Measurements from ENCODE around the gene STMN3.

Gene STMN3

DNA sequence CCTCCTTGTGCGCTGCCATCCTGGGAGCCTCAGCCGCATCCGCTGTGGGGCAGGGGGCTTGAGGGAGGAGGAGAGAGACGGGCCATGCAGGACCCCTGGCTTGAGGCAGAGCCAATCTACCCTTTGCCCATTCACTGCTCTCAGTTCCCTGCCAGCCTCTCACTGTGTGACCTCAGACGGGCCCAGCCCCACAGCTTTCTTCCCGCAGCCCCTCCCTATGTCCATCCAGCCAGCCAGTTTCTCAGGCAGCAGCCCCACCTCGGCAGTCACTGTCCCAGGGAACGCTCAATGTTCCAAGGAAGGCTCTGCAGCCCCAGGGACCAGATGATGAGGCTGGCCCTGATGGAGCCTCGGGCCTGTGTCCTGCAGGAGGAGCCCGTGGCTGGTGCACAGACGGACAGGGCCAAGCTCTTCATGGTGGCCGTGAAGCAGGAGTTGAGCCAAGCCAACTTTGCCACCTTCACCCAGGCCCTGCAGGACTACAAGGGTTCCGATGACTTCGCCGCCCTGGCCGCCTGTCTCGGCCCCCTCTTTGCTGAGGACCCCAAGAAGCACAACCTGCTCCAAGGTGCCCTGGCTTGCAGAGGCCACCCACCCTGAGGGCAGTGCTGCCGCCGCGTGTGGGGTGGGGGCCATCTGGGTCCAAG, 39.3 kb upstream of the STMN3 start:
- DNase-seq (ENCODE audit: low read depth): no peak

DNA sequence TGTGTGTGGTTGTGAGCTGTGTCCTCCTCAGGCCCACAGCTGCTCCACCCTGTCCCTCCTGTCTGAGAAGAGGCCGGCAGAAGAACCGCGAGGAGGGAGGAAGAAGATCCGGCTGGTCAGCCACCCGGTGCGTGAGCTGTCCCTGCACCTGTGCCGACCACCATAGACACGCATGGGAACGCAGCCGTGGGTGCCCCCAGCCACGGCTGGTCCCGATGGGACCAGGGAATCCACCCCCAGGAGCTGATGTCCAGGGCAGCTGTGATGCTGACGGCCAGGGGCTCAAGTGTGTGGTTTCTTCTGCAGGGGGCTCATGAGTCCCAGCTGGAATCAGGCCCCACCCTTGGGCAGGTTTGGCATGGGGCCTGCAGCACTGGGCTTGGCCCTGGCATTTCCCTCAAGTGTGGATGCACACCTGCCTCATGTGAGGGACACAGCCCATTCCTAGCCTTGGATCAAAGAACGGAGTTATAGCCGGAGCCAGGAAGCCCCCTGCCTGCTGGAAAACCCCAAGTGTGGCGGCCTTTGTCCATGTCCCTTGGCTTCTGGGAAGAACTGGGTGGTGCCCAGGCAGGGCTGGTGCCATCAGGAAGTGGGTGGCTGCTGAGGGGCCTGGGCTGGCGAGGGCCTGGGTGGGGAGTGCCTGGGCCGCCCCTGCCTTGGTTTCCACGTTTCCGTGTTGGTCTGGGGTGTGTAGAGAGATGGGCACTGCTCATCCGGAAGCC, 38.6 kb upstream of the STMN3 start:
- no peak for DNase-seq (ENCODE audit: low read depth)

DNA sequence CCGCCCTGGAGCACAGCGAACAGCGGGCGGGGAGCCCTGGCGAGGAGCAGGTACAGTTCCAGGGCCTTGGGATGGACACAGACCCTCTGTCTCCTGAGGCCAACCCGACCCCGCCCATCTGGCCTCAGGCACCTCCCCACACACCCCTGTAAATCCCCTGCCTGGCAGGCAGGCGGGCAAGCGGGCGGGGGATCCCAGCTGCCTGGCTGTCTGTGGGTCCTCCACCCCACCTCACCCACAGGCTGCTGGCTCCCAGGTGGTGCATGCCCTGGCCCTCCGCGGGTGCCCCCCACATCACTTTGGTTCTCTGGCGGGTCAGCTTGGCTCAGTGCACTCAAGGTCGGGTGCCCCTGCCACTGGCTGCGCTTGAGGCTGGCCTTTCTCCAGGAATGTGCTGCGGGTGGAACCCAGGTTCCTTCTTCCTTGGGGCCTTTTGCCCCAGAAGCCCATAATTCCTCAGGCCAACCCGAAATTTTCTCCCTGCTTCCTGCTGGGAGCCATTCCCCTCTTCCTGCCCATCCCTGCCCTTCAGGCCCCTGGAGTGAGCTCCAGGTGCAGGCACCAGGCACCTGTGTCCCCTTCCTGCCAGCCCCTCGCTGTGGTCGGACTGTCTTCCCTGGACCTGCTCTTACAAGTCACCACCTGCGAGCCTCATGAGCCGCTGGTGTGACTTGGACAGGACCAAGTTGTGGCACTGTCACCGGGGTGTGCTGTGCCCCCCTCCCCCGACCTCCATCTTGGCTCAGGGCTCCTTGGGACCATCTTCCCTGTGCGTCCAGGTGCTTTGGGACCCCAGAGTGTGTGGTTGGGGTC, 37.9 kb upstream of the STMN3 start:
- DNase-seq (ENCODE audit: low read depth): no peak

DNA sequence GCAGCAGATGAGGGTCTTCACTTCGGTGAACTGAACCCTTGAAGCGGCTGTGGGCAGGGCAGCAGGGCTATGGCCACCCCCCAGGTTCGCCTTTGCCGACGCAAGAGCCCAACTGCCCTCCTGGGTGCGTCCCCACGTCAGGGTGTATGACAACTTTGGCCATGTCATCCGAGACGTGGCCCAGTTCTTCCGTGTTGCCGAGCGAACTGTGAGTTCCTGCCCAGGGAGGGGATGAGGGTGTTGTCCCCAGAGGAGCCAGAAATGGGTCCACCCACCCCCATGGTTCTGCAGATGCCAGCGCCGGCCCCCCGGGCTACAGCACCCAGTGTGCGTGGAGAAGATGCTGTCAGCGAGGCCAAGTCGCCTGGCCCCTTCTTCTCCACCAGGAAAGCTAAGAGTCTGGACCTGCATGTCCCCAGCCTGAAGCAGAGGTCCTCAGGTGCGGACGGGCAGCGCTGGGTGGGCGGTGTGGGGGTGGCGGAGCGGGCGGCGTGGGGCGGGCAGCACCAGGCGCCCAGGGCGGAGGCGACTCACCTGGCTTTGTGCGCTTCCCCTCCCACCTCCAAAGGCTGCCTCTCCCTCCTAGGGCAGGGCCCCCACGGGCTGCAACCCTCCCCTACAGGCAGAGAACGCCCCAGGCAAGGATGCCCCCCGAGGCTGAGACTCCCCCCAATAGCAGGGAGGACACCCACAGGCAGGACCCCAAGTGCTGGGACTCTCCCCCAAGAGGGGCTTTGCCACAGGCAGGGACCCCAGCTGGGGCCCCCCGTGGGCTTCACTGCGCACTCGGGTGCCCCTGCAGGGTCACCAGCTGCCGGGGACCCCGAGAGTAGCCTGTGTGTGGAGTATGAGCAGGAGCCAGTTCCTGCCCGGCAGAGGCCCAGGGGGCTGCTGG, 37.0 kb upstream of the STMN3 start:
- DNase-seq (ENCODE audit: low read depth): no peak

DNA sequence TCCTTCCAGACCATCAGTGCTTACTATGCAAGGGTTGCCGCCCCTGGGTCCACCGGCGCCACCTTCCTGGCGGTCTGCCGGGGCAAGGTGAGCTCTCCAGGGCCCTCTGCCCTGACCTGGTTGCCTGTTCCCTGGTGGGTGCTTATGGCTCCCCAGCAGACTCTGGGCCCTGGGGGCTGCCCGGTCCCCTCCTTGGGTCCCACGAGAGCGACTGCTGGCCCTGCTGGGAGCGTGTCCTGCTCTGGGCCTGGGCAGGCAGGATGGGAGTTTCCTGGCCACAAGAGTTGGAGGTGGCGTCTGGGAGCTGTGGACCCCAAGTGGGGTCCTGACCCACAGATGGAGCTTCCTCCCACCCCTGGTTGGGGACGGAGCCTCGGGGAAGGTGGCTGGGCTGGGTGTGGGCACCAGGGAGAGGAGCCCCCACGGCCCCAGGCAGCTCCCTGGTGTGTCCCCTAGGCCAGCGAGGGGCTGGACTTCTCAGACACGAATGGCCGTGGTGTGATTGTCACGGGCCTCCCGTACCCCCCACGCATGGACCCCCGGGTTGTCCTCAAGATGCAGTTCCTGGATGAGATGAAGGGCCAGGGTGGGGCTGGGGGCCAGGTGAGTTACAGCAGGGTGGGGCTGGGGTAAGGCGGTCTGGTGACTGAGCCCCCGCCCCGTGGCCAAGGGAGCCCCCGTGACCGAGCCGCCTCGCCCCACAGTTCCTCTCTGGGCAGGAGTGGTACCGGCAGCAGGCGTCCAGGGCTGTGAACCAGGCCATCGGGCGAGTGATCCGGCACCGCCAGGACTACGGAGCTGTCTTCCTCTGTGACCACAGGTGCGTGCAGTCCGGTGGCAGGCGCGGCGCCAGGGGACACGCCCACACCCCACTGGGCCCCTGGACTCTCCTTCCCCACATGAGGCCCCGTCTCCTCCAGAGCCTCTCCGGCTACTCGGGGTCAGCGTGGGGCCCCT, 36.1 kb upstream of the STMN3 start:
- DNase-seq (ENCODE audit: low read depth): no peak

DNA sequence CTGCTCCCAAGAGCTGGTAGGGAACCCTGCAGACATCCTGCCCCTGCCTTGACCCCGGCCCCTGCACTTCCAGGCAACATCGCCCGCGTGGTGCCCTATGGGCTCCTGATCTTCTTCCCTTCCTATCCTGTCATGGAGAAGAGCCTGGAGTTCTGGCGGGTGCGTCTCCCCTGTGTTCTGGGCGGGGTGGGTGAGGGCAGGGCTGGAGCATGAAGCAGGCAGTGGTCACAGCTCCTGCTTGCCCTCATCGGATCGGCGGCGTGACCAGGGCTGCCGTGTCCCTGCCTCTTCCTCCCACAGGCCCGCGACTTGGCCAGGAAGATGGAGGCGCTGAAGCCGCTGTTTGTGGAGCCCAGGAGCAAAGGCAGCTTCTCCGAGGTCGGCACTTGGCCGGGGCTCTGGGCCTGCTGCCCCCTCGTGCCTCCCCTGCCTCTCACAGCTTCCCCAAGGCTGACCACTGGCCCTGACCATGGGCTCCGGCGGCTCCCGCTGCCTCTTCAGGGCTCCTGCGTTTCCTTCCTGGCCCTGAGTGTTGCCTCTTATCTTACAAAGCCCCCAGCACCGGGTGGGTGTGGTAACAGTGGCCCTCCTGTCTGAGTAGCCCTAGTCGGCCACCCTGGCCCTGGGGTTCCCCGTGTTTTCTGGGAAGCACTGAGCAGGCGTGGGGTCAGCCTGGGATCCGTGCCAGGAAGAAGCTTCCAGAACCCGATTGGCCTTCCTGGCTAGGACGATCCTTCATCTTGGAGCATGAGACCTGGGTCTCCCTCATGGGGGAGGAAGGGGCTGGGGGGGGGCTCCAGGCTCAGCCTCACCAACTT, 35.2 kb upstream of the STMN3 start:
- no peak for DNase-seq (ENCODE audit: low read depth)

DNA sequence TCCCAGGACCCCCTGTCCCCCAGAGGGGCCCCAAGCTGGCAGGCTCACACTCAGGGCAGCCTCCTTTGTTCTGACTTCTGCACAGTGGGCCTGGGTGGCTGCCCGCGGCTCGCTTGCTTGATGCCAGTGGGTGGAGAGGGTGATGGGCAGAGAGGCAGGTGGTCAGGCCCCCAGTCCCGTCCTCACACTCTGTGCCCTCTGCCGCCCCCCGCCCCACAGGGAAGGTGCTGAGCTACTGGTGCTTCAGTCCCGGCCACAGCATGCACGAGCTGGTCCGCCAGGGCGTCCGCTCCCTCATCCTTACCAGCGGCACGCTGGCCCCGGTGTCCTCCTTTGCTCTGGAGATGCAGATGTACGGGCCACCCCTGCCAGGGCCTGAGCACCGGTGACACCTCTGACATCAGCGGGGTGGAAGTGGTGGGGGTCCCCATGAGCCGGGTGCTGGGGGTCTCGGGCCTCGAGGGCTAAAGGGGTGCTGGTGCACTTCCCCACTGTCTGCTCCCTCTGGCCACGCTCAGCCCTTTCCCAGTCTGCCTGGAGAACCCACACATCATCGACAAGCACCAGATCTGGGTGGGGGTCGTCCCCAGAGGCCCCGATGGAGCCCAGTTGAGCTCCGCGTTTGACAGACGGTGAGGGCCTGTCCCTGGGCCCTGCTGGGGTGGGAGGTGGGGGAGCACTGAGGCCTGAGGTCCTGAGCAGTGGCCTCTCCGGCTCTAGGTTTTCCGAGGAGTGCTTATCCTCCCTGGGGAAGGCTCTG, 34.4 kb upstream of the STMN3 start:
- no peak for DNase-seq (ENCODE audit: low read depth)

DNA sequence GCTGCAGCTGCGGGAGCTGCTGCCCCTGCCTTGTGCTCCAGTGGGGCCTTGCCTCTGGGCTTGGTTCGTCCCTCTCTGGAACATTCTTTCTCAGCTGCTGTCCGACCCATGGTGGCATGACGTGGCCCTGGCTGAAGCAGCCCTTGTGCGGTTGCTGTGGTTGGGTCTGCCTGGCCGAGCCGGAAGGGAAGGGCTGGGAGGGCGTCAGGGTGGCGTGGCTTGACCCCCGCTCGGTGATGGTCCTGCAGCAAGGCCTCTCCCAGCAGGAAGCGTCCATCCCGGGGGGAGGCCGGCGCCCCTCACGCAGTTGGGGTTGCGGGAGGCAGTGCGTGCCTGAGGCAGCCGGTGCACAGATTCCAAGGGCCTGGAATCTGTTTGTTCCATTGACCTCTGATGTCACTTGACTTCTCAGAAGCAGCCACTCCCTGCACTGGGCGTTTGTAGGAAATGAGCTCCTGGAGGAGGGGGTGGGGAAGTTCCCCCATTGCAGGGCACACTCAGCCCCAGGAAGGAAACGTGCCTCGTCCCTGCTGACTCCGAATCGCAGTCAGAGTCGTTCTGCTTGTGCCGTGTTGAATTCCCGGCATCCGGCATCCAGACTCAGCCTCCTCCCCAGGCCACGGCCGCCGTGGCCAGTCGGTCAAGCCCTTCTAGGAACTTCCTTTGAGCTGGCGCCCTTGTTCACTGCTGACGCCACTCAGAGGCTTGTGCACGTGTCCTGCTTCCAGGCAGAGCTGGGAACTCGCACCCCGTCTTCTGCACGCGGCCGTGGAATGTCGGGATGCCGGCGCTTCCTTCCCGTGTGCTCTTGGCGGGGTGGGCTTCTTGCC, 33.5 kb upstream of the STMN3 start:
- DNase-seq (ENCODE audit: low read depth): no peak

DNA sequence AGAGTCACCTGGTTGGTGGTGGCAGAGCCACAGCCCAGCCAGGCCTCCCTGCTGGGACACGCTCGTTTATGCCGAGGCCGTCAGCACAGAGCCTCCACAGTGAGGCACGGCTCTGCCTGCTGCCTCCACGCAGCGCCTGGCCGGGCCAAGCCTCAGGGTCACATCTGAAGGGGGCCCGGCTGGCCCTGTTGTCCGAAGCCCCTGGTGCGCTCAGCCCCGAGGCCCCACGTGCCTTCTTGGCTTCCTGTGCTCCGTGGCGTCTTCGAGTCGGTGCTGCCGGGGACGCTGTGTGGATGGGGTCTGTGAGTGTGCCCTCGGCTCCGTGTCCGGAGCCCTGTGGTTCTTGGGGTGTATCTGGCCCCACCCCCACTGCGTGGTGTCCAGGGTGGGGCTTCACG, 32.9 kb upstream of the STMN3 start:
- no peak for DNase-seq (ENCODE audit: low read depth)

DNA sequence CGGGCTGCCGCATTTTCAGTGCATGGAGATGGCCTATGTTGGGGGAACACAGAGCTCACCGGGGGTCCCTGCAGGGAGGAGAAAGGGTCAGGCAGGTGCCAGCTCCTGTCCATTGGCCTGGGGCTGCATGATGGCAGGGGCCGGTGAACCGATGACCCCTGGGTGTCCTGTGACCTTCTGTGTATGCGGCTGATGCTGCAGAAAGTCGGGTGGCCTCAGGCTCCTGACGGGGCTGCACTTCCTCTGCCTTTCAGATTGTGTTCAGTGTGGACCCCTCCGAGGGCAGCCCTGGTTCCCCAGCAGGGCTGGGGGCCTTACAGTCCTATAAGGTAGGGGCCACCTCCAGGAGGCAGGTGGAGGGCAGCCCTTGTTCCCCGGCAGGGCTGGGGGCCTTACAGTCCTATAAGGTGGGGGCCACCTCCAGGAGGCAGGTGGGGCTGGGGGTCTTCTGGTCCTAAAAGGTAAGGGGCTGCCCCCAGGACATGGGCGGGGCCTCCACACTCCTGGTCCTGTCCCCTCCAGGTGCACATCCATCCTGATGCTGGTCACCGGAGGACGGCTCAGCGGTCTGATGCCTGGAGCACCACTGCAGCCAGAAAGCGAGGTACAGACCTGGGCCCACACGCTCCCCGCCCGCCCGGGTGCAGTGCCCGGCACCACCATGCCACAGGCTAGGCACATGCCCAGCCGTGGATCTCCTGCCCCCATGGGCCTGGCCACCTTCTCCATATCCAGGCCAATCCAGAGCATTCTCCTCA, 32.2 kb upstream of the STMN3 start:
- DNase-seq (ENCODE audit: low read depth): no peak

DNA sequence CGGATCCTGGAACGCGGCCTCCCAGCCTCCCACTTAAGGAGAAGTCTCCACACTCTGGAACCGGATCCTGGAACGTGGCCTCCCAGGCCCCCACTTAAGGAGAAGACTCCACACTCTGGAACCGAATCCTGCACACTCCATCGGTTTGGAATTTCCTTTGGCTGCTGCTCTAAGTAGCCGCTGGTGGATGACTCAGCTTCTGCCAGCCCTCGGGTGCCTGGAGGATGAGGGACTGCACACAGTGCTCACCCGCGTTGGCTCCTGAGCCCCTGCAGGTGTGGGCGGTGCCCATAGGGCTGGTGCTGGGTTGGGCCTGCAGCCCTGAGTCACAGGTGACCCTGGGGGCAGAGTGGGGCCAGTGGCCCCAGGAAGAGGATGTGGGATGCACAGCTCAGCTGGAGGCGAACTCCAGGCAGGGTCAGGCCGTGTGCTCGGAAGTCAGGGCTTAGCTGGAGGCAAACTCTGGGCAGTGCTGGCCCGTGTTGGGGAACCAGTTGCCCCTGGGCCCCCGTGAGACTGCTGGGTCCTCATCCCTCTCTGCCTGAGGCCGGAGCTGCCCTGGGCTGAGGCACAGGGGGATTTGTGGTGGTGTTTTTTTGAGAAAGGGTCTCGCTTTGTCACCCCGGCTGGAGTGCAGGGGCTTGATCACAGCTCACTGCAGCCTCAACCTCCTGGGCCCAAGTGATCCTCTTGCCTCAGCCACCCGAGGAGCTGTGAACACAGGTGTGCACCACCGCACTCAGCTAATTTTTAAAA, 29.3 kb upstream of the STMN3 start:
- DNase-seq (ENCODE audit: low read depth): no peak

DNA sequence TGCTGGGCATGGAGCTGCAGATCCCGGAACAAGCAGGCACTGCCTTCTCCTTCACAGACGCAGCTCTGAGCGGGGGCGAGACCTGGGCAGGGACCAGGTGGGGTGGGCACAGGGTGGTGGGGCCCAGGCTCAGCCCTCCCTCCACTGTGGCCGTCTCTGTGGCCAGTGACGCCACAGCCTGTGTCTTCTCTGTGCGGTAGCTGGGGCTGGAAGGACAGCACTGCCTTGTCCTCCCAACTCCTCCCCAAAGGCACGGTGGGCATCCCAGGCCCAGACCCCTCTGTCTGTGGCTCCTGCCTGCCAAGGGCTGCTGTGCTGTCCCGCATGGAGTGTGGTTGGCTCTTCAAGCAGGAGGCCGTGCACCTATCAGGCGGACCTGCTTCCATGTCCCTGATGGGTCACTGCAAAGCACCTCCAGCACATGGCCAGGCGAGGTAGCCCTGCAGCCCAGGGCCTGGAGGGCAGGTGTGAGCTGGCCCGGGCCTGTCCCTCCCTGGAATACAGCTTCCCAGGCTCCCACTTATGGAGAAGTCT, 28.5 kb upstream of the STMN3 start:
- no peak for DNase-seq (ENCODE audit: low read depth)

DNA sequence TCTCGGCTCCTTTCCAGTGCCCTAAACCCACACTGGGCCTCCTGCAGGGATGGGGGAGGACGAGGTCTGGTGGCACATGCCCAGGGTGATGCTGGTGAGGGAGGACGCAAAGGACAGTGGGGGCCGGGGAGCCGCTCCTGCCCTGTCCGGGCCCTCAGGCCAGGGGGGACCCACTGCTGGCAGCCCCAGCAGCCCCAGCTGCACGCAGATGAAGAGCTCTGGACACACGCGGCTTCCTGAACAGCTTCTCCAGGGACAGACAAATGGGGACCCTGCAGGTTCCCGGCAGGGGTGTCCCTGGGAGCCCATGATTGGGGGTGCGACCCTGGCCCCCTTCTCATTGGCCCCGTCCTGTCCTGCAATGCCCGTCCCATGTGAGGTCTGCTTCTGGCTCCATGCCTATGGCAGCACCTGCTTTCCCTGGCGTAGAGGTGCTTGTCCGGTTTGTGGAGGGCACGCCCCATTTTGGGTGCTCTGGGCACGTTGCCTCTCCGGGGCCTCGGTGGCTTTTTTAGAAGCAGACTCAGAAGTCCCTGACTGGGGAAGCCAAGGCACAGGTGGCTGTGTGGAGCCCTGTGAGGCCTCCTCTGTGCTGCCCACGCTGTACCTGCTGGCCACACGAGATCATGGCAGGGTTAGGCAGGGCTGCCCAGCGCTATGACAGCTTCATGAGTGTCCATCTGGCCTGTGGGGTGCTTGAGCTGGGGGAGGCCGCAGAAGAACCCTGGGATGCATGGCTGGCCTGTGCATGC, 27.8 kb upstream of the STMN3 start:
- DNase-seq (ENCODE audit: low read depth): no peak

DNA sequence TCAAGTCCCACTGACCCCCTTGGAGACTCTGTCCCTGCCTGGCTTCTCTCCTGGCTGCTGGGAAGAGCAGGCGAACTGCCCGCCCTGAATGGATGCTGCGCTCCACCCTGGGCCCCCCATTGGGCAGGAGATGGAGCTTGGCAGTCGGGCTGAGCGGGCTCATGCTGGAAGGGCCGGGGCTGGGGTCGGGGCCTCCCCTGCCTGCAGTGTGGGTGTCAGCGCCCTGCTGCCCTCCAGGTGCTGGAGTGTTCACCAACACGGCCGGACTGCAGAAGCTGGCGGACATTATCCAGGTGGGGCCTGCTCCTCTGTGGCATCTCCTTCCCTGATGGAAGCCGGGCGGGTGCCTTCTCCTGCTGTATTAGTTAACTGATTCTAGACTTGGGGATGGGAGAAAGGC, 27.2 kb upstream of the STMN3 start:
- DNase-seq (ENCODE audit: low read depth): no peak

DNA sequence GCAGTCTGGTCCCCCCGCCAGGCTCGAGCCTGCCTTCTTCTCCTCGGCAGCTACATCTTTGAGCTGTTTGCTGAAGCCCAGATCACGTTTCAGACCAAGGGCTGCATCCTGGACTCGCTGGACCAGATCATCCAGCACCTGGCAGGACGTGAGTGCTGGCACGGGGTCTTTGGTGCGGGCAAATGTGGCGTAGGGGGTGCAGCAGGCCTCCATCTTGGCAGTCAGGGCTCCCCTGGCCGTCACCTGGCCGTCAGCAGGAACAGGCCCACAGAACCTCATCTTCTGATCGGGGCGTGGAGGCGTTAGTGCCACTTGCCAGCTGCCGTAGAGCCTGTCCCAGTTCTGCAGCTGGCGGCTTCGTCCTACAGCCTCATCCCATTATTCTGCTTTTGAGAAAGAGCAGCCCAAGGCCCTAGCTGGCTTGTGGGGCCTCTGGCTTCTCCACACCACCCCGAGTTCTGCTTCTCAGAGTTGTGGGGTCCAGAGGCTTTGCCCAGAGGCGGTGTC, 26.6 kb upstream of the STMN3 start:
- DNase-seq (ENCODE audit: low read depth): no peak
